ENCODE measurements around the gene POGZ. TPM values are rescaled to one million over a fixed set of nuclear protein-coding genes. Genes with fewer than 3 reads are reported as not detected.

POGZ gene
- total RNA-seq, 4 donors from 2014 or later, result 25.8 to 68.2 (median 47.3) TPM

- no peak overlapping the region for H3K4me3 ChIP-seq
- no peak overlapping the region for H3K27ac ChIP-seq
- no peaks in the 10 kb centered on the region for H3K27me3 ChIP-seq
- no peak for ATAC-seq
- no peaks in the 10 kb centered on the region for H3K36me3 ChIP-seq
- 75% methylated on average over 1 of the region's 1 CpG; no CpG with 5 or more reads in 1 of the 2 donors for WGBS, 2 donors (ENCODE audit: low coverage in 1 of 2)
- H3K9me3 ChIP-seq, result peaks cover 0 to 8% (median 0%) of the 10 kb centered on the region in 3 donors
- H3K4me1 ChIP-seq, result no peaks in the 10 kb centered on the region
- no peak for TF ChIP-seq EP300 (IDR thresholded peaks at IDR 0.05)
- no peak for TF ChIP-seq POLR2AphosphoS5 (IDR thresholded peaks at IDR 0.05)
- no peak for TF ChIP-seq CTCF (IDR thresholded peaks at IDR 0.05)
- TF ChIP-seq POLR2A (IDR thresholded peaks at IDR 0.05), result no peak
Observed at GRCh38 chr1:151486557-151486956, 27.3 kb upstream of the POGZ start.

GRCh38 chr1:151485685-151486255, 26.5 kb upstream of the POGZ start:
- no peaks in the 10 kb centered on the region for H3K4me1 ChIP-seq
- no peak for TF ChIP-seq POLR2A (IDR thresholded peaks at IDR 0.05)
- no peak for TF ChIP-seq CTCF (IDR thresholded peaks at IDR 0.05)
- TF ChIP-seq POLR2AphosphoS5 (IDR thresholded peaks at IDR 0.05), result no peak
- TF ChIP-seq EP300 (IDR thresholded peaks at IDR 0.05), result no peak
- H3K4me3 ChIP-seq, result no peak overlapping the region
- H3K36me3 ChIP-seq, result no peaks in the 10 kb centered on the region
- H3K27ac ChIP-seq, result no peak overlapping the region
- no peaks in the 10 kb centered on the region for H3K27me3 ChIP-seq
- ATAC-seq, result no peak
- 45 to 87% methylated on average over 5 of the region's 5 CpGs for WGBS, 2 donors (ENCODE audit: low coverage in 1 of 2)
- H3K9me3 ChIP-seq, result peaks cover 0 to 8% (median 0%) of the 10 kb centered on the region in 3 donors

GRCh38 chr1:151482017-151482416, 22.7 kb upstream of the POGZ start:
- H3K4me3 ChIP-seq, result no peak overlapping the region
- no peak for ATAC-seq
- WGBS, 2 donors (ENCODE audit: low coverage in 1 of 2), result 90 to 100% methylated on average over 1 of the region's 1 CpG

GRCh38 chr1:151479462-151479861, 20.2 kb upstream of the POGZ start:
- Histone ChIP-seq H3K4me1 (no peaks in the 10 kb centered on the region), H3K9me3 (peaks cover 0 to 8% (median 0%) of the 10 kb centered on the region in 3 donors), H3K27ac (no peak overlapping the region), H3K4me3 (no peak overlapping the region), H3K27me3 (no peaks in the 10 kb centered on the region), H3K36me3 (no peaks in the 10 kb centered on the region)
- 82 to 85% methylated on average over 5 of the region's 5 CpGs for WGBS, 2 donors (ENCODE audit: low coverage in 1 of 2)
- no peak for ATAC-seq
- no peak for TF ChIP-seq EP300 (IDR thresholded peaks at IDR 0.05)
- TF ChIP-seq CTCF (IDR thresholded peaks at IDR 0.05), result no peak
- no peak for TF ChIP-seq POLR2AphosphoS5 (IDR thresholded peaks at IDR 0.05)
- no peak for TF ChIP-seq POLR2A (IDR thresholded peaks at IDR 0.05)

More at GRCh38 chr1:151482017-151482416, 22.7 kb upstream of the POGZ start:
- no peaks in the 10 kb centered on the region for H3K36me3 ChIP-seq
- H3K27me3 ChIP-seq, result no peaks in the 10 kb centered on the region
- TF ChIP-seq CTCF (IDR thresholded peaks at IDR 0.05) (no peak), EP300 (IDR thresholded peaks at IDR 0.05) (no peak)
- no peak overlapping the region for H3K27ac ChIP-seq
- H3K9me3 ChIP-seq, result peaks cover 0 to 8% (median 0%) of the 10 kb centered on the region in 3 donors
- no peaks in the 10 kb centered on the region for H3K4me1 ChIP-seq

- Histone ChIP-seq H3K27ac (no peak overlapping the region), H3K9me3 (peaks cover 0 to 8% (median 0%) of the 10 kb centered on the region in 3 donors), H3K4me1 (peaks cover 0 to 3% (median 0%) of the 10 kb centered on the region in 3 donors), H3K4me3 (no peak overlapping the region), H3K27me3 (no peaks in the 10 kb centered on the region), H3K36me3 (no peaks in the 10 kb centered on the region)
- no peak for TF ChIP-seq EP300 (IDR thresholded peaks at IDR 0.05)
- no peak for TF ChIP-seq POLR2AphosphoS5 (IDR thresholded peaks at IDR 0.05)
- TF ChIP-seq POLR2A (IDR thresholded peaks at IDR 0.05), result no peak
- TF ChIP-seq CTCF (IDR thresholded peaks at IDR 0.05), result no peak
- 66 to 77% methylated on average over 2 of the region's 2 CpGs for WGBS, 2 donors (ENCODE audit: low coverage in 1 of 2)
- ATAC-seq, result no peak
Observed at GRCh38 chr1:151478923-151479322, 19.6 kb upstream of the POGZ start.

All from gastroesophageal sphincter (tissue), 4 donors.